ENCODE measurements around the gene FLCN. TPM values are rescaled to one million over a fixed set of nuclear protein-coding genes. Genes with fewer than 3 reads are reported as not detected.

FLCN gene
- total RNA-seq, 5 donors from 2014 or later (not counting 1 experiment from before 2014, with no cell fraction given): 37.2 to 84.9 (median 70.8) TPM

DNA sequence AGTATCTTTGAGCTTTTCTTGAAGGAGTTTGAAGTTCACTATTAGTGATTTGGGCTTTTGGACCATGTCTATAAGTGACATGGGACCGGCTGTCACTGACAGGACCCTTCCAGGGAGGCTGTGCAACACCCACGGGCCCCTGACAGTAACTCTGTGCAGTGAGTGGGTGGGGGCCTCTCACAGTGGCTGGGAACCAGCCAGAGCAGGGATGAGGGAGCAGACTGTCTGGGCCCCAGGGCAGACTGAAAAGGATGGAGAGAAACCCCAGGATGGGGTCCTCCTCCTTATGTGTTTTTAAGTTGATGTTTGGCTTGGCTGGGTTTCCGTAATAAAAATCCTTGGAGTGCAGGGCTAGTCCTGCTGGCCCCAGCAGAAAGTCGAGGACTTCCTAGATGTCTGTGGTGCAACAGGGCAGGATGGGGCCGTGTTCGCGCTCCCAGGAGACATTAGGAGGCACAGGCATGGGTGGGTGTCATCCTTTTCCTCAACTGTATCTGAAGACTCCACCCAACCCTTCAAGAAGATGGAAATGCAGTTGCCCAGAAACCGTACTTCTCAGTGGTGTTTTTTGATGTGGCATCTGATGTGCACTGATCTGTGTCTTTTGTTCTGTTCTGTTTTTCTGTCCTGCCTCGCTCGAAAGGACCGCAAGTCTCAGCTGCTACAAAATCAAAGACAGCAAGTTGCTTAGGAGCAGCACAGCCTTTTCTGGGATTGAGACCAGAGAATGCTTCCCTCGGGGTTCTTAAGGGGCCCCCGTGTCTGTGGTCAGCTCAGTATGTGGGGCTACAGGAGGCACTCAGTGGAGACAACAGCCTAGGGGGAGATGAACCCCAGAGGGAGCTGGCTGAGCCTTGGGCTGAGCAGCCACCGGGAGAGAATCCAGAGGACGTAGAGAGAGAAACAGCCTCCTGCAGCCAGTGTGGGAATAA, 55.0 kb downstream of the FLCN start:
- H3K27ac ChIP-seq (ENCODE audit: low read length): peak overlapping the region; percentile 94
- POLR2A ChIA-PET: interaction anchor here in 1 of 2 donors (0.6 kb wide), 1 partner anchor 25 kb away, joined by 3 read pairs; no protein-coding TSS in a partner anchor
- H3K9me3 ChIP-seq: no peaks in the 10 kb centered on the region
- no peaks in the 10 kb centered on the region for H3K9me3 Mint-ChIP-seq
- CTCF ChIA-PET: interaction anchor here in 1 of 2 donors (0.5 to 0.6 kb wide), 2 partner anchors 706 to 848 kb away, joined by 3 read pairs; no protein-coding TSS in a partner anchor
- no peaks in the 10 kb centered on the region for H3K27me3 ChIP-seq (replicated peaks in 1 of 2; ENCODE audit: control insufficient read depth in 2 of 2, extremely low read depth in 1 of 2, insufficient read depth in 2 of 2, low read length in 1 of 2)
- DNase-seq (peak in 30 of 35 experiments; percentile 13 to 75 (median 43)), ATAC-seq (replicated peaks in 1 of 4) (peak; percentile 74 to 83 (median 80))
- peaks cover 50% of the 10 kb centered on the region for H3K36me3 Mint-ChIP-seq
- no peaks in the 10 kb centered on the region for H3K27me3 Mint-ChIP-seq
- H3K36me3 ChIP-seq (ENCODE audit: control insufficient read depth in 2 of 2, extremely low read depth in 1 of 2, insufficient read depth in 1 of 2, low read length in 1 of 2): peaks cover 9 to 42% of the 10 kb centered on the region in 2 donors
- peak overlapping the region; percentile 20 to 25 for H3K4me3 ChIP-seq (ENCODE audit: control insufficient read depth in 1 of 2, extremely low read depth in 1 of 2, low read length in 1 of 2)
- H3K27ac Mint-ChIP-seq: peak overlapping the region; percentile 98 to 100
- peaks cover 68 to 98% of the 10 kb centered on the region in 2 experiments for H3K4me1 ChIP-seq (ENCODE audit: control insufficient read depth in 1 of 2, extremely low read depth in 1 of 2, insufficient read depth in 2 of 2, low read length in 2 of 2)
- peak overlapping the region; percentile 77 to 83 (median 83) for H3K4me3 Mint-ChIP-seq
- WGBS (ENCODE audit: insufficient coverage): 20% methylated on average over 7 of the region's 15 CpGs
- H3K4me1 Mint-ChIP-seq: peaks cover 88 to 96% (median 94%) of the 10 kb centered on the region in 3 donors

GRCh38 chr17:17180741-17181525, 56.0 kb downstream of the FLCN start:
- POLR2A ChIA-PET: interaction anchor here in 1 of 2 donors (0.6 kb wide), 1 partner anchor 24 kb away, joined by 3 read pairs; no protein-coding TSS in a partner anchor
- Histone ChIP-seq H3K36me3 (ENCODE audit: control insufficient read depth in 2 of 2, extremely low read depth in 1 of 2, insufficient read depth in 1 of 2, low read length in 1 of 2) (peaks cover 6 to 46% of the 10 kb centered on the region in 2 donors), H3K27me3 (replicated peaks in 1 of 2; ENCODE audit: control insufficient read depth in 2 of 2, extremely low read depth in 1 of 2, insufficient read depth in 2 of 2, low read length in 1 of 2) (no peaks in the 10 kb centered on the region), H3K4me1 (ENCODE audit: control insufficient read depth in 1 of 2, extremely low read depth in 1 of 2, insufficient read depth in 2 of 2, low read length in 2 of 2) (peaks cover 71 to 98% of the 10 kb centered on the region in 2 experiments), H3K4me3 (ENCODE audit: control insufficient read depth in 1 of 2, extremely low read depth in 1 of 2, low read length in 1 of 2) (no peak overlapping the region), H3K9me3 (no peaks in the 10 kb centered on the region), H3K27ac (ENCODE audit: low read length) (peak overlapping the region; percentile 94)
- 60% methylated on average over 1 of the region's 13 CpGs for WGBS (ENCODE audit: insufficient coverage)
- DNase-seq: no peak
- ATAC-seq (replicated peaks in 1 of 4): no peak
- H3K4me3 Mint-ChIP-seq: peak overlapping the region; percentile 77 to 83 (median 83)
- CTCF ChIA-PET: interaction anchor here in 1 of 2 donors (0.5 to 0.6 kb wide), 2 partner anchors 705 to 849 kb away, joined by 3 read pairs; no protein-coding TSS in a partner anchor
- no peaks in the 10 kb centered on the region for H3K9me3 Mint-ChIP-seq
- no peaks in the 10 kb centered on the region for H3K27me3 Mint-ChIP-seq
- H3K36me3 Mint-ChIP-seq: peaks cover 55% of the 10 kb centered on the region
- H3K4me1 Mint-ChIP-seq: peaks cover 87 to 96% (median 93%) of the 10 kb centered on the region in 3 donors
- H3K27ac Mint-ChIP-seq: peak overlapping the region; percentile 98 to 100

GRCh38 chr17:17180141-17180603, 56.8 kb downstream of the FLCN start:
- Histone ChIP-seq H3K36me3 (ENCODE audit: control insufficient read depth in 2 of 2, extremely low read depth in 1 of 2, insufficient read depth in 1 of 2, low read length in 1 of 2) (peaks cover 6 to 53% of the 10 kb centered on the region in 2 donors), H3K27me3 (replicated peaks in 1 of 2; ENCODE audit: control insufficient read depth in 2 of 2, extremely low read depth in 1 of 2, insufficient read depth in 2 of 2, low read length in 1 of 2) (no peaks in the 10 kb centered on the region), H3K4me1 (ENCODE audit: control insufficient read depth in 1 of 2, extremely low read depth in 1 of 2, insufficient read depth in 2 of 2, low read length in 2 of 2) (peaks cover 71 to 100% of the 10 kb centered on the region in 2 experiments), H3K27ac (ENCODE audit: low read length) (peak overlapping the region; percentile 94), H3K4me3 (ENCODE audit: control insufficient read depth in 1 of 2, extremely low read depth in 1 of 2, low read length in 1 of 2) (peak overlapping the region in 1 of 2 donors; percentile 31), H3K9me3 (no peaks in the 10 kb centered on the region)
- Mint-ChIP-seq H3K4me1 (peaks cover 83 to 96% (median 93%) of the 10 kb centered on the region in 3 donors), H3K4me3 (peak overlapping the region; percentile 77 to 82 (median 80)), H3K9me3 (no peaks in the 10 kb centered on the region), H3K27me3 (no peaks in the 10 kb centered on the region), H3K27ac (peak overlapping the region; percentile 98 to 100), H3K36me3 (peaks cover 50% of the 10 kb centered on the region)
- peak in 3 of 4 experiments; percentile 9 to 19 (median 17) for ATAC-seq (replicated peaks in 1 of 4)
- peak in 10 of 35 experiments; percentile 8 to 47 (median 34) for DNase-seq
- CTCF ChIA-PET: no interaction called here
- POLR2A ChIA-PET: no interaction called here
- 82% methylated on average over 9 of the region's 9 CpGs for WGBS (ENCODE audit: insufficient coverage)

GRCh38 chr17:17179371-17179827, 57.6 kb downstream of the FLCN start:
- Histone ChIP-seq H3K4me3 (ENCODE audit: control insufficient read depth in 1 of 2, extremely low read depth in 1 of 2, low read length in 1 of 2) (peak overlapping the region; percentile 26 to 31), H3K27ac (ENCODE audit: low read length) (peak overlapping the region; percentile 94), H3K4me1 (ENCODE audit: control insufficient read depth in 1 of 2, extremely low read depth in 1 of 2, insufficient read depth in 2 of 2, low read length in 2 of 2) (peaks cover 69 to 100% of the 10 kb centered on the region in 2 experiments), H3K27me3 (replicated peaks in 1 of 2; ENCODE audit: control insufficient read depth in 2 of 2, extremely low read depth in 1 of 2, insufficient read depth in 2 of 2, low read length in 1 of 2) (no peaks in the 10 kb centered on the region), H3K9me3 (no peaks in the 10 kb centered on the region), H3K36me3 (ENCODE audit: control insufficient read depth in 2 of 2, extremely low read depth in 1 of 2, insufficient read depth in 1 of 2, low read length in 1 of 2) (peaks cover 6 to 60% of the 10 kb centered on the region in 2 donors)
- H3K4me1 Mint-ChIP-seq: peaks cover 75 to 95% (median 91%) of the 10 kb centered on the region in 3 donors
- peak overlapping the region; percentile 77 to 82 (median 80) for H3K4me3 Mint-ChIP-seq
- ATAC-seq (replicated peaks in 1 of 4) (peak; percentile 51 to 60 (median 58)), DNase-seq (peak in 7 of 35 experiments; percentile 21 to 65 (median 37))
- no CpG with 5 or more reads among the region's 2 CpGs for WGBS (ENCODE audit: insufficient coverage)
- peaks cover 46% of the 10 kb centered on the region for H3K36me3 Mint-ChIP-seq
- peak overlapping the region; percentile 98 to 100 for H3K27ac Mint-ChIP-seq
- H3K27me3 Mint-ChIP-seq: no peaks in the 10 kb centered on the region
- CTCF ChIA-PET: no interaction called here
- no peaks in the 10 kb centered on the region for H3K9me3 Mint-ChIP-seq
- POLR2A ChIA-PET: interaction anchor here (0.6 to 0.7 kb wide), 3 partner anchors 12 to 1118 kb away, joined by 4 to 6 read pairs (median 5); no protein-coding TSS in a partner anchor

GRCh38 chr17:17177176-17177575, 59.8 kb downstream of the FLCN start:
- ATAC-seq (replicated peaks in 1 of 4) (peak in 1 of 4 experiments; percentile 27), DNase-seq (peak in 12 of 35 experiments; percentile 12 to 58 (median 26))
- Histone ChIP-seq H3K27ac (ENCODE audit: low read length) (peak overlapping the region; percentile 69), H3K36me3 (ENCODE audit: control insufficient read depth in 2 of 2, extremely low read depth in 1 of 2, insufficient read depth in 1 of 2, low read length in 1 of 2) (peaks cover 16 to 74% of the 10 kb centered on the region in 2 donors), H3K27me3 (replicated peaks in 1 of 2; ENCODE audit: control insufficient read depth in 2 of 2, extremely low read depth in 1 of 2, insufficient read depth in 2 of 2, low read length in 1 of 2) (no peaks in the 10 kb centered on the region), H3K4me3 (ENCODE audit: control insufficient read depth in 1 of 2, extremely low read depth in 1 of 2, low read length in 1 of 2) (no peak overlapping the region), H3K4me1 (ENCODE audit: control insufficient read depth in 1 of 2, extremely low read depth in 1 of 2, insufficient read depth in 2 of 2, low read length in 2 of 2) (peaks cover 51 to 100% of the 10 kb centered on the region in 2 experiments), H3K9me3 (no peaks in the 10 kb centered on the region)
- ChIA-PET CTCF (no interaction called here), POLR2A (no interaction called here)
- H3K36me3 Mint-ChIP-seq: peaks cover 61% of the 10 kb centered on the region
- H3K27me3 Mint-ChIP-seq: no peaks in the 10 kb centered on the region
- H3K4me1 Mint-ChIP-seq: peaks cover 68 to 96% (median 91%) of the 10 kb centered on the region in 3 donors
- H3K9me3 Mint-ChIP-seq: no peaks in the 10 kb centered on the region
- H3K27ac Mint-ChIP-seq: peak overlapping the region; percentile 98 to 100
- H3K4me3 Mint-ChIP-seq: peak overlapping the region; percentile 21 to 77 (median 64)
- WGBS (ENCODE audit: insufficient coverage): 100% methylated on average over 4 of the region's 12 CpGs

Measured in T-cell (primary cell).